Neural cell (in vitro differentiated cells): ENCODE results near the gene SPAAR.

ENCODE experiments used
- SMC3 ChIP-seq: fragments of 450-650 bp; conservative IDR thresholded peaks from 2 replicates; pipeline ENCODE4 v1.6.1; 2014; ENCODE audit warnings: antibody characterized with exemption, mild to moderate bottlenecking, moderate library complexity; ENCODE audit not compliant: poor library complexity
- TF ChIP-seq, protein P1 (sequence below): fragments of 450-650 bp; IDR thresholded peaks from 2 replicates; pipeline ENCODE4 v1.5.1; 2014; ENCODE audit warnings: antibody characterized with exemption, mild to moderate bottlenecking, moderate library complexity; ENCODE audit not compliant: poor library complexity, severe bottlenecking

DNA sequence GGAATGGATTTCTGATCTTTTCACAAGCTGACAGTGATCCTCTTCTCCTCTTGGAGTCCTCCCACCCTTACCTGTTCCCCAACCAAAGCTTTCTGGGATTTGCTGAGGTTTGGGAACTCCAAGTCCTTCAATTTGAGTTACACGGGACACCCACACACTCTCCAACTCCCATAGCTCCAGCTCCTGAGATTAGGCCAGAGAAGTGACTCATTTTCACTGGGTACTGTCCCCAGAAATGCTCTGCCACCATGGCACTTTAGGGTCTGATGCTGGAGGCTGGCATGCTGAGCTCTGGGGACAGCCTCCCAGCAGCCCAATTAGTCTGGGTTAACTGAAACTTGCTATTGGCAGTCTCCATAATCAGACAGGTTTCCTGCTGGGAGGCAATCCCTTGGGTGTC is 17.2 kb upstream of the SPAAR start:
- TF ChIP-seq, protein P1, sequence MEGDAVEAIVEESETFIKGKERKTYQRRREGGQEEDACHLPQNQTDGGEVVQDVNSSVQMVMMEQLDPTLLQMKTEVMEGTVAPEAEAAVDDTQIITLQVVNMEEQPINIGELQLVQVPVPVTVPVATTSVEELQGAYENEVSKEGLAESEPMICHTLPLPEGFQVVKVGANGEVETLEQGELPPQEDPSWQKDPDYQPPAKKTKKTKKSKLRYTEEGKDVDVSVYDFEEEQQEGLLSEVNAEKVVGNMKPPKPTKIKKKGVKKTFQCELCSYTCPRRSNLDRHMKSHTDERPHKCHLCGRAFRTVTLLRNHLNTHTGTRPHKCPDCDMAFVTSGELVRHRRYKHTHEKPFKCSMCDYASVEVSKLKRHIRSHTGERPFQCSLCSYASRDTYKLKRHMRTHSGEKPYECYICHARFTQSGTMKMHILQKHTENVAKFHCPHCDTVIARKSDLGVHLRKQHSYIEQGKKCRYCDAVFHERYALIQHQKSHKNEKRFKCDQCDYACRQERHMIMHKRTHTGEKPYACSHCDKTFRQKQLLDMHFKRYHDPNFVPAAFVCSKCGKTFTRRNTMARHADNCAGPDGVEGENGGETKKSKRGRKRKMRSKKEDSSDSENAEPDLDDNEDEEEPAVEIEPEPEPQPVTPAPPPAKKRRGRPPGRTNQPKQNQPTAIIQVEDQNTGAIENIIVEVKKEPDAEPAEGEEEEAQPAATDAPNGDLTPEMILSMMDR, result no peak
- no peak for TF ChIP-seq SMC3
